ENCODE data around the gene AMIGO3. TPM values are rescaled to one million over a fixed set of nuclear protein-coding genes. Genes with fewer than 3 reads are reported as not detected.

The AMIGO3 gene
- total RNA-seq, 4 donors from 2014 or later, result 0.22 to 1.1 (median 0.68) TPM; not detected in 1

DNA sequence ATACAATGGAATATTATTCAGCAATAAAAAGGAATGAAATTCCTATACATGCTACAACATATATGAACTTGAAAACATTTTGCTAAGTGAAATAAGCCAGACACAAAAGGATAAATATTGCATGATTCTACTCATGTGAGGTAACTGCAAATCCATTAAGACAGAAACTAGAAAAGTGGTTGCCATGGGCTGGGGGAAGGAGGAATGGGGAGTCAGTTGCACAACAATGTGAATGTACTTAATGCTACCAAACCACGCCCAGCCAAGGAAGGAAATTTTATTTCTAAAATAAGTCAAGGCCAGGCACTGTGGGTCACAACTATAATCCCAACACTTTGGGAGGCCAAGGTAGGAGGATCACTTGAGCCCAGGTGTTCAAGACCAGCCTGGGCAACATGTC lies 14.1 kb upstream of the AMIGO3 start:
- no peak for TF ChIP-seq CTCF (IDR thresholded peaks at IDR 0.05; ENCODE audit: low read depth)

DNA sequence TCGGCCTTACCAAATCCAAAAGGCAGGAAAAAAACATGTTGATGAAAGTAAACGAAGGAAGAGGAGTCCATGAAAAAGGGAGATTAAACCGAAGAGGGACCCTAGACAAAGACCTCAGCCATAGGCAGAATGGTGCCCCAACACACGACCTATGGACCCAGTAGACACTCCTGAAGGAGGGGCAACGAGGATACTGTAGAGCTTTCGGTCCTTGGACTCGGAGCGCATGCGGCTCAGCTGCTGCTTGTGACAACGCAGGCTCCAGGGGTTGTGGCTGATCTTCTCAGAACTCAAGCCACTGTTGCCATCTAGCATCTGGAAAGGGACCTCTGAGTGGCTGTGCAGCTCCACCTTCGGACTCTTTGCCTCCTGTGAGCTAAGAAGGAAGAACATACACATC lies 13.1 kb upstream of the AMIGO3 start:
- no peak for TF ChIP-seq CTCF (IDR thresholded peaks at IDR 0.05; ENCODE audit: low read depth)

GRCh38 chr3:49729966-49730609 lies 10.6 kb upstream of the AMIGO3 start:
- TF ChIP-seq CTCF (IDR thresholded peaks at IDR 0.05; ENCODE audit: low read depth), result no peak

DNA sequence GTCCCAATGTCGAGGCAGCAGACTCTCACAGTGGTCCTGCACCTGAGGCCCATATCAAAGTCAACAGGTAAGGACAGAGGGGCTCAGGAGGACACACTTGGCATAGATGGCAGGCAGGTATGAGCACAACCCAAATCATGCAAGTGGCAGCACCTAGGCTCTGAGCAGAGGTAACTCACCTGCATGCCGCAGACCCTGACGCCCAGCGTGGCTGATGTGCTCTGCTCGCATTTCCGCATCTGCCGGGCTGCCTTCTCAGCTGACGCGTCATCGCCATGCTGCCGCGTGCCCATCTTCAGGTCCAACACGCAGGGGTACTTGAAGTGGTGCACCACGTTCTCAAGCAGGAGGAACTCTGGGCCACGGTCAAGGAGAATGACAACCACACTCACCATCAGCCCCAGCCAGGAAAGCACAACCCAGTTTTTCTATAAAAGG lies 8.5 kb upstream of the AMIGO3 start:
- TF ChIP-seq CTCF (IDR thresholded peaks at IDR 0.05; ENCODE audit: low read depth), result no peak

GRCh38 chr3:49727154-49727923 lies 7.9 kb upstream of the AMIGO3 start:
- TF ChIP-seq CTCF (IDR thresholded peaks at IDR 0.05; ENCODE audit: low read depth), result no peak

DNA sequence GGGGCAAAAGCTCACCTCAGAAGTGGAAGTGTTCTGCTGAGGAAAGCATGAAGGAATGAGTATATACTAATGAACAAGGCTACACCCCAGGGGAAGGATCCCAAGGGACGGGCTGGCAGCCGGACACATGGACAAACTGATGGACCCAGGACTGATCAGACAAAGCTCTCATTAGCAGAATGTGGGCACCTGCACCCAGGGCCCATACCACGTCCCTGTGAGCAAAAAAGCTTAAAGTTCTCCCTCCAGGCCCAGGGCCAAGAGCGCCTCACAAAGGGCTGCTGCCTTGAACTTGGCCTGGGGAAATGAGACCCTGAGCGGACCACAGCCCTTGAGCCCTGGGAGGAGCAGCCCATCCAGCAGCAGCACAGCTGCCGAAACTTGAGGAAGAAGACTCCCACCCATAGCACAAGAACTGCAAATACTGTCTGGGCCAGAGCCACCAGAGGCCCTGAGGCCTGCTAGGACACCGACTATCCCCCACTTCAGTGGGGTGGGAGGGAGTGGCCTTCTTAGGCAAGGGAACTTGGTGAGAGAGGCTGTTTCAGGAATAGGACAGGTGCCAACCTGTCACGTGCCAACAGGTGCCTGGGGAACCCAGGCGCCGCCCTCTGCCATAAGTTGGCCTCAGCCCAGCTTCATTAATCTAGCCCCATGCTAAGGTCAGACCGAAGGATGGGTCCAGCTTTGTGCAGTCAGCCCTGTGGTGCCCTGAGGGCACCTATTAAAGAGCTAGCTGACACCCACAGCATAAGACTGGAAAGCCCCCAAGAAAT lies 6.6 kb upstream of the AMIGO3 start:
- TF ChIP-seq CTCF (IDR thresholded peaks at IDR 0.05; ENCODE audit: low read depth), result no peak

DNA sequence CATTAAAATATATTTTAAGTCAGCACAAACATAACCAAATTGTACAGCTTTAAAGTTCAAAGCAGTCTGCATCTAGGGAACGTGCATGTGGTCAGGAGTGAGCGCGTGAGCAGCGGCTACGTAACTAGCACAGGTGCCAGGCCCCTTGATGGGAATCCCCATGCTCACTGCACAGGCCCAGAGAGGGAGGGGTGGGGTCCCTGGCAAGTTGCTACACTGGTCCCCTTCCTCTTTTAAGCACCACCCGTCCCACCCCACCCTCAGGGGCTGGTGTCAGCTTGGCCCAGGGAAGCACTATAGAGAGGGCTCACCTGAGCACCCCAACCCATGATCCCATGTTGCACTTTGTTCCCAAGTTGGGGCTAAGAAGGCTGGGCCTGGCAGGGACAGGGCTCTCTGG lies 5.1 kb upstream of the AMIGO3 start:
- no peak for TF ChIP-seq CTCF (IDR thresholded peaks at IDR 0.05; ENCODE audit: low read depth)
